ENCODE data around the gene KCND3.

The KCND3 gene

GRCh38 chr1:111911061-111911460 is 78.4 kb downstream of the KCND3 start:
- DNase-seq (ENCODE audit: low read depth): no peak
- no peak overlapping the region for H3K4me3 ChIP-seq (ENCODE audit: low read depth, low read length)
- no peak for TF ChIP-seq CTCF (IDR thresholded peaks at IDR 0.05; ENCODE audit: low read depth, low read length, missing control alignments)

- TF ChIP-seq CTCF (IDR thresholded peaks at IDR 0.05; ENCODE audit: low read depth, low read length, missing control alignments): no peak
- no peak overlapping the region for H3K4me3 ChIP-seq (ENCODE audit: low read depth, low read length)
- no peak for DNase-seq (ENCODE audit: low read depth)
Observed at GRCh38 chr1:111909030-111909429, 80.4 kb downstream of the KCND3 start.

- no peak overlapping the region for H3K4me3 ChIP-seq (ENCODE audit: low read depth, low read length)
- TF ChIP-seq CTCF (IDR thresholded peaks at IDR 0.05; ENCODE audit: low read depth, low read length, missing control alignments): no peak
- DNase-seq (ENCODE audit: low read depth): no peak
Observed at GRCh38 chr1:111908011-111908621, 81.4 kb downstream of the KCND3 start.

- no peak for TF ChIP-seq CTCF (IDR thresholded peaks at IDR 0.05; ENCODE audit: low read depth, low read length, missing control alignments)
- H3K4me3 ChIP-seq (ENCODE audit: low read depth, low read length): no peak overlapping the region
- DNase-seq (ENCODE audit: low read depth): no peak
Observed at GRCh38 chr1:111907321-111907720, 82.1 kb downstream of the KCND3 start.

GRCh38 chr1:111906816-111907215 is 82.7 kb downstream of the KCND3 start:
- TF ChIP-seq CTCF (IDR thresholded peaks at IDR 0.05; ENCODE audit: low read depth, low read length, missing control alignments): no peak
- no peak overlapping the region for H3K4me3 ChIP-seq (ENCODE audit: low read depth, low read length)
- DNase-seq (ENCODE audit: low read depth): no peak

GRCh38 chr1:111906111-111906510 is 83.4 kb downstream of the KCND3 start:
- no peak overlapping the region for H3K4me3 ChIP-seq (ENCODE audit: low read depth, low read length)
- no peak for DNase-seq (ENCODE audit: low read depth)
- no peak for TF ChIP-seq CTCF (IDR thresholded peaks at IDR 0.05; ENCODE audit: low read depth, low read length, missing control alignments)

- DNase-seq (ENCODE audit: low read depth): no peak
- TF ChIP-seq CTCF (IDR thresholded peaks at IDR 0.05; ENCODE audit: low read depth, low read length, missing control alignments): no peak
- no peak overlapping the region for H3K4me3 ChIP-seq (ENCODE audit: low read depth, low read length)
Observed at GRCh38 chr1:111904478-111905218, 84.8 kb downstream of the KCND3 start.
